Fibroblast of skin of left biceps (primary cell): ENCODE data around the gene AGPS.
"Not testable (repeated sequence)": the region's sequence is repeated elsewhere in the genome, so short reads cannot be mapped to it uniquely, and the experiment has no call there.

Experiments used
- DNase-seq, 2 experiments: peaks; one replicate each; pipeline ENCODE4 v3.0.0-alpha.2; 2013; ENCODE audit warnings: low read depth in 2 of 2

AGPS gene

DNA sequence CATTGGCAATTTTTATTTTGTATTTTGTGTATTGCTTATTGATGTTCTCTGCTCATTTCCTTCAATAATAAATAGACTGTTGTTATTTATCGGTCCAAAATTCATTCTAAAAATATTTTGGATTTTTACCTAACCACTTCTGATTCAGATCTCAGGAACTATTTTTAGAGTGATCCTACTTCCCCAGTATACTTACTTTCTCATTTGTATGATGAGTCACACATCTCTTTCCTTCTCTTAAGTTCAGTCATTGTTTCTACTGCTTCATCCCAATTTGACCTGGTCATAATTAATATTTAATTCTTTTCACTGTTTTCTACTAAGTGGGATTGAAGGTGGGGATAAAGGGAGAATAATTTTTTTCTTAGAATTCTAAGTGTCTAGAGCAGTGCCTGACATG, 75.1 kb downstream of the AGPS start:
- DNase-seq: no peak

DNA sequence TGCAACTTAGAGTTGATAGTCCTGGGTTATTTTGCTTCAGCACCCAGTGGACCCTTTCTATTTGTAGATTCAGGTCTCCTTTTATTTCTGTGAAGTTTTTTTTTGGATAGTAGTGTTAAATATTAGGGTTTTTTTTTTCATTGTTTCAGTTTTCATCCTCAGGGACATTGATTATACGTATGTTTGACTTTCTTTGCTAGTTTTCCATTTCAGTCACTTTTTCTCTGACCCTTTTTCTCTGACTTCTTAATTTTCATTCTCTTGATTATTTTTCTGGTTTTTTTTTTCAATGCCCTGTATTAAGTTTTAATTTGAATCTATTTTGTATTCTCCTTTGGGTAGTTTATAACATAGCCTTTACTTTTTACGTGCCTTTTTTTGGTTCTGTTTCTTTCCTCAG, 79.4 kb downstream of the AGPS start:
- DNase-seq: no peak

DNA sequence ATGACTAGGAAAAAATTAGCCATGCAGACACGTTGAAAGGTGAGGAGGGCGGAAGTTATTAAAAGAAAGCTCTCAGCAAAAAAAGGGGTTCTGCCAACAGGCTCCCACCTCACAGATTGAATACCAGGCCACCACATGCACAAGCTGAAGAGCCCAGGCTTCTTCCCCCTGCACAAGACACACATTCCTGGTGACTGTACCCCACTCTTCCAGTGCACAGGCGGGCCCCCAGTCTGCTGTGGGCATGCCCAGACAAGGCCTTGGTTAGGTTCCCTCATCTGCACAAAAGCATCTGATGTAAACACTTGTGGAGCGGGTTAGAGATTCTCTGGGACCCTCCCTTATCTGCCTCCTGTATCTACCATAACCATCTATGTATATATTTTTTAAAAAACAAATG, 81.7 kb downstream of the AGPS start:
- no peak for DNase-seq

DNA sequence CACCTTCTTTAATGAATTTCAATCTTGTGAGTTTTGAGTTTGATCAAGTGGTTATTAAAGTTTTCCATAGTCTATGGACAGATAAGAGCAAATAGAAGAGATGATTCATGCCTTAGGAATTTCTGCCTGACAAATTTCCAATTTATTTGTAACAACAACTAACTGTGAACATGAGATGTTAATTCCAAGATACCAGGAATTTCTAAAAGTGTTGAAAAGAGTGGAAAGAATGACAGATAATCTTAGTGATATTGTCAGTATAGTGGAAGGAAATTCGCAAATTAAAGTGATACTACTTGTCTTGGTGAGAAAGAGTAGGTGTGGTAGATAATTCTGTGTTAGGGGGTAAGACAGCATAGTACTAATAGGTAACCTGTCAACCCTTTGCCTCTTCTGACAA, 82.4 kb downstream of the AGPS start:
- peak; percentile 42 to 55 for DNase-seq

DNA sequence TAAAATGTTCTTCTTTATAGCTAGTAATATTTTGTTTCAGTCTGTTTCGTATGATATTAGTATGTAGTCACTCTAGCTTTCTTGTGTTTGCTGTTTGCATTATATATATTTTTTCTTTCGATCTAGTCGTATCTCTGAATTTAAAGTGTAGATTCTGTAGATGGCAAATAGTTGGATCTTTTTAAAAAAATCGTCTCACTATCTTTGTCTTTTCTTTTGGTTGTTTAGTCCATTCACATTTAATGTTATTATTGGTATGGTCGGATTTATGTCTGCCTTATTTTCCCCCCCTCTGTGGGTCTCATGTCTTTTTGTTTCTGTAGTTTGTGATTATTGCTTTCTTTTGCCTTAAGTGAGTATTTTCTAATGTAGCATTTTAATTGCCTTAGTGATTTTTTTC, 84.3 kb downstream of the AGPS start:
- DNase-seq: no peak

- no peak for DNase-seq
These were observed 85.5 kb downstream of the AGPS start for GRCh38 chr2:177478029-177478428.

GRCh38 chr2:177478907-177479306, 86.3 kb downstream of the AGPS start:
- no peak for DNase-seq

DNA sequence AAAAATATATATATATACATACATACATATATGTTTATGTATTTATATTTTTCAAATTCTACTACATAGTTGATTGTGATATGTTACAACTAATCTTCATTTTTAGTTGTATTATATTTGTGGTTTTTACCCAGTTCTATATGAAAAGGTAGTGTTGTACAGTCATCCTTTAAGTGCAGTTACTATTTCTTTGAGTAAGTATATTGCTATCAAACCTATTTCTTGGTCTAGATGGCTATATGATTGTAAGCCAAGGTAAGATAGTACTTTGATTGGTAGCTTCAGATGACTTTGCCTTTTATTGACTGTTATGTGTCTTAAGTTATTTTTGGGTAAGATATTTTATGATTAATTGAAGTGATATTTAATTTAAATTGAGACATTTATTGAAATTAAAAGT, 89.6 kb downstream of the AGPS start:
- no peak for DNase-seq

DNA sequence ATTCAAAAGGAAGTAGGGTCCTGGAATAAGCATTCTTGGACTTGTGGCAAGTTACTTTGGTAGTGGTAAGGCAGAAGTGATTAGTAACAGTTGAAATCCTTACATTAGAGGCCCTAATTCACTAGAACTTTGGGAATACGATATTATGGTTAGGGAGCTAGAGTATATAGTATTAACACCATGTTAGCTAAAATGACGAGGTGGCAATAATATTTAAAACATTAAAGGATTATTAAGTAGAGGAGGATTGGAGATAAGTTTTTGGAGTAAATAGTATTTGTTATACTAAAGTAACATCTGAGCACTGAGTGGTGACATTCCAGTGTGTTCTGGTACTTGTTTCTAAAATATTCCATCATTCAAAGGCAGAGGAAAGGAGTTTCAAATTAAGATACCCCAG, 91.0 kb downstream of the AGPS start:
- no peak for DNase-seq

DNA sequence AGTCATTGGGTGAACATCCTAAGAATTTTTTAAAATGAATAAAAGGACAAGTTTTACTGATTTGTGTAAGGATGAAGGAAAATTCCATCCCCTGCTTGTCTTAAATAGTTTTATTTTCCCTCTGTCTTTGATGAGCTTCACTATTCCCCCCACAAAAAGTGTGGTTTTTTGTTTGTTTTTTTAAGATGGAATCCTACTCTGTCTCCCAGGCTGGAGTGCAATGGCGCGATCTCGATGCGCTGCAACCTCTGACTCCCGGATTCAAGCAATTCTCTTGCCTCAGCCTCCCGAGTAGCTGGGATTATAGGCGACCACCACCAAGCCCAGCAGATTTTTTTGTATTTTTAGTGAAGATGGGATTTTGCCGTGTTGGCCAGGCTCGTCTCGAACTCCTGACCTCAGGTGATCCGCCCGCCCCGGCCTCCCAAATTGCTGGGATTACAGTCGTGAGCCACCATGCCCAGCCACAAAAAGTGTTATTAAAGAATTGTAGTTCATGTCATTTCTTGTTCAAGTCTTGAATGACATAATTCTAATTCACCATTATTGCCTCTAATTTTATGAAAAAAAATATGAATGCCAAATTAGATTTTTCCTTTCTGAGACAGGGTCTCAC, 91.7 kb downstream of the AGPS start:
- DNase-seq: no peak

DNA sequence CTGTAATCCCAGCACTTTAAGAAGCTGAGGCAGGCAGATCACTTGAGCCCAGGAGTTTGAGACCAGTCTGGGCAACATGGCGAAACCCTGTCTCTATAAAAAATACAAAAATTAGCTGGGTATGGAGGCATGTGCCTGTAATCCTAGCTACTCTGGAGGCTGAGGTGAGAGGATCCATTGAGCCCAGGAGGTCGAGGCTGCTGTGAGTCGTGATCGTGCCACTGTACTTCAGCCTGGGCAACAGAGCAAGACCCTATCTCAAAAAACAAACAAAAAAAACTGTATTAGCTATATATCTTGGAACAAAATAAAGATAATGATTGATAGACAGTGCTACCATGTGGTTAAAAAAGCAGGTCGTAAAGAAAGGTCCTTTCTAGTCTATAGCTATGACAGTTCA, 93.1 kb downstream of the AGPS start:
- not testable (repeated sequence) for DNase-seq

DNA sequence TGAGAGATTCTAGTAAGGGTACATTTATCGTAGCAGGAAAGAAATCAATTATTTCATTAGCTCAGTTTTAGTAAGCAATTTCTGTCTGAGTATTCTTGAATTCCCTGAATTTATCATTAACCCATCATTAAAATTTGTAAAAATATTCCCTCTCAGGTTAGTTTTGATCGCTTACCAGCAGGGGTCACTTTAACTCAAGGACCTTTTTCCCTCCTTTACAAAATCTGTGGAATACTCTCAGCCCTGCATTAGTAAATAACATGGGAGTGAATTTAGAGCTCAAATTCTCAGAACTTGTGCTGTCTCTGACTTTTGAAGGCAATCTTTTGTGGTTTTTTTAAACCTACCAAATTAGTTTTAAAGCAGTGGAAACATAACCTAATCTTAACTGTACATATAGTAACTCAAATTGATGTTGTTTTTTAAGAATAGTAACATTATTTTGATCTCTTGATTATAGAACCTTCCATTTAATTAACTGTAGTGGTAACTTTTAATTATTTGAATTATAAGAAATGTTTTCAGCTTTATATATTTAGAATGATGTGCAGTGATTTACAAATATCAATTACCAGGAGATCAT, 97.2 kb downstream of the AGPS start:
- DNase-seq: peak in 1 of 2 experiments; percentile 22

GRCh38 chr2:177495945-177496344, 103.4 kb downstream of the AGPS start:
- DNase-seq: no peak

GRCh38 chr2:177496921-177497320, 104.3 kb downstream of the AGPS start:
- no peak for DNase-seq

DNA sequence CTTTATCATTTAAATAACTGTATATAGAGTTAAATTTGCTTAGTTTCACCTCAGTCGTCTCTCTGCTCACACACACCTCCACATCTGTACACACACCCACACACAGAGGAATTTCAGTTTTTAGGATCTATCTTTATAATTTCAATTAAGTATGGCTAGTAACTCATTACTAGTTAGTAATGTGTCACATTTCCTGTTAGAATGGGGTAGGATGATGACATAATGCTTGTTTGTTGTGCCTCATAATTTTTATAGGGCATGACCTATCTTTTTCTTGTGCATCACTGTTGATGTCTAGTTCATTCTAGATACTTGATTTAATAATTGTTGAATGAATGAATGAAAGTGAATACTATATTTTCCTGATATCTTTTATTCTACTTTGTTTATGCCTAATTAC, 108.6 kb downstream of the AGPS start:
- no peak for DNase-seq

DNA sequence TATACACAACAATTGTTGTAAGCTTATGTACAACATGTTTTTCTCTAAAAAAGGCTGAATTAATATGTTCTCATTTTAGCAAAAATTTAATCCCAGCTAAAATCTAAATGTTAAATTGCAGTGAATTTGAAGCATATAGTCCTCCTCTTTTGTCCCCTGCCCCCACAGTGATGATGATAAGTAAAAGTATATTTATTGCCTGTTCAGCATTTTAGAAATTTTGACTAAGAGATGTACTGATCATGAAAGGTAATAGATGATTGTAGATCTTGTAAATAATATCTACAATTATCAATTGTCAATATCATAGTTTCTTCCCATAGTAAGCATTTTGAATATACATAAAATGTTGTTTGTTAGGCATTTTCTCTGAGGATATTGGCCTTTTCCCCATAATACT, 113.9 kb downstream of the AGPS start:
- DNase-seq: no peak

GRCh38 chr2:177506998-177507397, 114.4 kb downstream of the AGPS start:
- no peak for DNase-seq

GRCh38 chr2:177516824-177517544, 124.4 kb downstream of the AGPS start:
- no peak for DNase-seq

- DNase-seq: no peak
These were observed 126.2 kb downstream of the AGPS start for GRCh38 chr2:177518754-177519153.

DNA sequence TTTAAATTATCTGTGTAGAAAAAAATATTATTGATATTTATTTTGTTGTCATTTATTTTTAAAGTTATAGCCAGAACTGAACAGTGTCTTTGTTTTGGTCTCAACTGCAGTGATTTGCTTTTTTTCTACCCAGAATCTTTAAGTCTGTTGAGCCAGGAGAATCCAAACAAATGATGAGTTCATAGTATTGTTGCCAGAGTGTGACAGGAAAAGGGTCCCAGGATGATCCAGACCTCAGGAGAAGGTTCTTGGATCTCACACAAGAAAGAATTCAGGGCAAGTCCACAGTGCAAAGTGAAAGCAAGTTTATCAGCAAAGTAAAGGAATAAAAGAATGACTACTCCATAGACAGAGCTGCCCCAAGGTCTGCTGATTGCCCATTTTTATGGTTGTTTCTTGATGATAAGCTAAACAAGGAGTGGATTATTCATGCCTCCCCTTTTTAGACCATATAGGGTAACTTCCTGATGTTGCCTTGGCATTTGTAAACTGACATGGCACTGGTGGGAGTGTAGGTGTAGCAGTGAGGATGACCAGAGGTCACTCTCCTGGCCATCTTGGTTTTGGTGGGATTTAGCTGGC, 127.1 kb downstream of the AGPS start:
- DNase-seq: no peak

GRCh38 chr2:177520324-177520723, 127.8 kb downstream of the AGPS start:
- no peak for DNase-seq

DNA sequence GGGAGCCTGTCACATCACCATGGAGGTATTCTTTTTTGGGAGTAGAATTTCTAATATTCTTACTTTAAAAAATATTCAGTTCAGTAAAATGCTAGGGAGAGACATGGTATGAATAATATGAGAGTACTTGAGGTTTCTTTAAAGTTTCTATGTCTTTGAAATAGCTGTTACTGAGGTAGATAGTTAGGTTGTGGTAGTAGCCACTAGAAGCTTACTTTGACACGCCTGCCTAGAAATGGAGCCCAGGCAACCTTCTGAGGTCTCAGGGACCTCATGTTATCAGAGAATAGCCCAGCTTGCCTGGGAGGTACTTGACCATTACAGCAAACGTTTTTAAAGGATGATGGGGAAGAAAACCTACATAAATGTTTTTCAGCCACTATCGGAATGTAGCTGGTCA, 131.2 kb downstream of the AGPS start:
- no peak for DNase-seq

DNA sequence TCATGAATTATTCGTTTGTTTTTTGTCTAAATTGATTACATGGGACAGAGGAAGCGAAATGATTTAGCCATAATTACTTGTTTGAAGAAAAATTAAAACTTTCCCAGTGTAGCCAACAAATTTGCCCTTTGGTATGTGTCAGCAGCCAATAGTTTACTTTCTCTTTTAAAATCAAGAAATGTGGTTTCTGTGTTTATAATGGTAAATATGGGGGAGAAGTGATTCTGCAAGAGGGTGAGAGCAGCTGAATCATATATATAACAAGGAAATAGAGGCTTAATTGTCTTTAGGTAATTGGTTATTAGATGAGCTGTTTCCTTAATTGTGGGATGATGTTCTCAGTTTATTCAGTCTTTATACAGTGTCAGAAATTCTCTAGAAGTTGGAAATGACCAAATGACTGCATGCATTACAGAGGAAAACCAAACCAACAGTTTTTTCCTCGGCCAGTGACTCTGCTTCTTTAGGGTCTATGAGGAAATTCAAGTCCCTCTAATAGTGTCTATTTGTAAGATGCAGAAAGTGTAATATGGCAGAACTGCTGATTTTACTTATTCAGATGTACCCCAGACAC, 132.9 kb downstream of the AGPS start:
- no peak for DNase-seq
